Keratinocyte (primary cell): ENCODE results near the gene FANCI.

Experiments
- CTCF ChIP-seq, 3 experiments: IDR thresholded peaks in 1 of 3; conservative IDR thresholded peaks in 1 of 3; optimal IDR thresholded peaks in 1 of 3; 2 replicates in 2 of 3; 3 replicates in 1 of 3; pipeline versions ENCODE3 to v1.5.1; 2011; ENCODE audit warnings: low read length in 3 of 3, mild to moderate bottlenecking in 3 of 3, moderate library complexity in 2 of 3, control low read depth in 1 of 3, inconsistent platforms in 1 of 3; ENCODE audit not compliant: insufficient read depth in 2 of 3; ENCODE audit errors: extremely low read depth in 1 of 3
- EZH2 ChIP-seq: IDR thresholded peaks from one replicate; pipeline ENCODE4 v1.6.1; 2012; ENCODE audit warnings: inconsistent platforms, mild to moderate bottlenecking, low read length, moderate library complexity

- TF ChIP-seq CTCF (optimal IDR thresholded peaks at IDR 0.05 in 1 of 3, IDR thresholded peaks at IDR 0.05 in 1 of 3, conservative IDR thresholded peaks at IDR 0.05 in 1 of 3; ENCODE audit: extremely low read depth in 1 of 3, insufficient read depth in 2 of 3, low read length in 3 of 3) (no peak), EZH2 (no peak)
These were observed 26.7 kb upstream of the FANCI start for GRCh38 chr15:89217031-89217430.
